ENCODE measurements around the gene RNF182. TPM values are rescaled to one million over a fixed set of nuclear protein-coding genes. Genes with fewer than 3 reads are reported as not detected.

The RNF182 gene
- polyA plus RNA-seq, 3 donors: not detected

- H3K36me3 ChIP-seq (replicated peaks in 1 of 2; ENCODE audit: control insufficient read depth in 1 of 2, insufficient read depth in 2 of 2, low read length in 2 of 2): no peaks in the 10 kb centered on the region
- DNase-seq: no peak
- H3K4me2 ChIP-seq (replicated peaks; ENCODE audit: extremely low read depth, low read length, poor library complexity, severe bottlenecking): no peak overlapping the region
- H3K27ac ChIP-seq (ENCODE audit: low read depth in 1 of 2, low read length in 2 of 2): no peak overlapping the region
- peaks cover 0 to 11% of the 10 kb centered on the region in 2 donors for H3K9me3 ChIP-seq (replicated peaks in 1 of 2; ENCODE audit: control insufficient read depth in 1 of 2, insufficient read depth in 1 of 2, low read length in 2 of 2)
- no peaks in the 10 kb centered on the region for H3K4me1 ChIP-seq (ENCODE audit: control insufficient read depth in 1 of 2, insufficient read depth in 2 of 2, low read length in 2 of 2)
- Mint-ChIP-seq H3K4me1 (peaks cover 2% of the 10 kb centered on the region), H3K27me3 (ENCODE audit: low read depth in 3 of 3) (peaks cover 0 to 2% (median 1%) of the 10 kb centered on the region in 3 donors), H3K9me3 (peaks cover 3 to 16% (median 8%) of the 10 kb centered on the region in 7 donors), H3K4me3 (no peak overlapping the region), H3K27ac (no peak overlapping the region), H3K36me3 (no peaks in the 10 kb centered on the region)
- no peaks in the 10 kb centered on the region for H3K79me2 ChIP-seq (ENCODE audit: insufficient read depth, low read length)
- H4K20me1 ChIP-seq (ENCODE audit: insufficient read depth, low read length): no peaks in the 10 kb centered on the region
- no peak overlapping the region for H3K9ac ChIP-seq (ENCODE audit: insufficient read depth, low read length, poor library complexity, severe bottlenecking)
- no peaks in the 10 kb centered on the region for H3K27me3 ChIP-seq (ENCODE audit: control insufficient read depth in 2 of 2, insufficient read depth in 2 of 2, low read length in 2 of 2)
- H3K4me3 ChIP-seq (replicated peaks in 1 of 3; ENCODE audit: low read depth in 2 of 3, low read length in 3 of 3): no peak overlapping the region
- no peak for TF ChIP-seq CTCF (IDR thresholded peaks at IDR 0.05)
- intact Hi-C loops (cut with micrococcal nuclease): no loop called here
- WGBS (ENCODE audit: insufficient coverage): 100% methylated on average over 5 of the region's 9 CpGs
- no peak overlapping the region for H2AFZ ChIP-seq (ENCODE audit: insufficient read depth, low read depth, low read length, poor library complexity, severe bottlenecking)
Measured at GRCh38 chr6:13881621-13882165, 43.1 kb upstream of the RNF182 start.

- H3K4me1 ChIP-seq (ENCODE audit: control insufficient read depth in 1 of 2, insufficient read depth in 2 of 2, low read length in 2 of 2): no peaks in the 10 kb centered on the region
- no peaks in the 10 kb centered on the region for H3K9me3 ChIP-seq (replicated peaks in 1 of 2; ENCODE audit: control insufficient read depth in 1 of 2, insufficient read depth in 1 of 2, low read length in 2 of 2)
- no peaks in the 10 kb centered on the region for H4K20me1 ChIP-seq (ENCODE audit: insufficient read depth, low read length)
- no peaks in the 10 kb centered on the region for H3K79me2 ChIP-seq (ENCODE audit: insufficient read depth, low read length)
- H2AFZ ChIP-seq (ENCODE audit: insufficient read depth, low read depth, low read length, poor library complexity, severe bottlenecking): no peak overlapping the region
- no peak overlapping the region for H3K4me2 ChIP-seq (replicated peaks; ENCODE audit: extremely low read depth, low read length, poor library complexity, severe bottlenecking)
- intact Hi-C loops (cut with micrococcal nuclease): no loop called here
- no peak overlapping the region for H3K4me3 ChIP-seq (replicated peaks in 1 of 3; ENCODE audit: low read depth in 2 of 3, low read length in 3 of 3)
- Mint-ChIP-seq H3K27ac (no peak overlapping the region), H3K27me3 (ENCODE audit: low read depth in 3 of 3) (peaks cover 0 to 4% (median 1%) of the 10 kb centered on the region in 3 donors), H3K4me1 (peaks cover 2% of the 10 kb centered on the region), H3K36me3 (no peaks in the 10 kb centered on the region), H3K9me3 (peaks cover 0 to 8% (median 0%) of the 10 kb centered on the region in 7 donors), H3K4me3 (no peak overlapping the region)
- H3K9ac ChIP-seq (ENCODE audit: insufficient read depth, low read length, poor library complexity, severe bottlenecking): no peak overlapping the region
- no peak for DNase-seq
- H3K27me3 ChIP-seq (ENCODE audit: control insufficient read depth in 2 of 2, insufficient read depth in 2 of 2, low read length in 2 of 2): no peaks in the 10 kb centered on the region
- H3K36me3 ChIP-seq (replicated peaks in 1 of 2; ENCODE audit: control insufficient read depth in 1 of 2, insufficient read depth in 2 of 2, low read length in 2 of 2): no peaks in the 10 kb centered on the region
- H3K27ac ChIP-seq (ENCODE audit: low read depth in 1 of 2, low read length in 2 of 2): no peak overlapping the region
- TF ChIP-seq CTCF (IDR thresholded peaks at IDR 0.05): no peak
Measured at GRCh38 chr6:13883966-13884365, 40.8 kb upstream of the RNF182 start.

Data from CD14-positive monocyte (primary cell).